ENCODE measurements around the gene PIH1D1.
A peak's percentile ranks its signal among the peaks of the same experiment; 100 is the strongest.

Gene PIH1D1

DNA sequence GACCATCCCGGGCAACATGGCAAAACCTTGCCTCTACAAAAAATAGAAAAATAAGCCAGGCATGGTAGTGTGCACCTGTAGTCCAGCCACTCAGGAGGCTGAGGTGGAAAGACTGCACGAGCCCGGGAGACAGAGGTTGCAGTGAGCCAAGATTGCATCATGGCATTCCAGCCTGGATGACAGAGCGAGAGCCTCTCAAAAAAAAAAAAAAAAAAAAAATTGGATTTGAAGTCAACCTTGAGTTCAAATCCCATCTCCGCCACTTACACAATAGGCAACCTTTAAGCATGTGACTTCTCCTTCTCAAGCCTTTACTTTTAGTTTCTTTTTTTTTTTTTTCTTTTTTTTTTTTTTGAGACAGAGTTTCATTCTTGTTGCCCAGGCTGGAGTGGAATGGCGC is 51.6 kb downstream of the PIH1D1 start:
- Histone ChIP-seq H3K9me3 (ENCODE audit: control insufficient read depth, insufficient read depth, low read depth, low read length) (no peaks in the 10 kb centered on the region), H3K4me1 (ENCODE audit: control insufficient read depth, insufficient read depth, low read length) (peaks cover 7% of the 10 kb centered on the region), H3K4me3 (ENCODE audit: low read depth, low read length) (no peak overlapping the region), H3K36me3 (ENCODE audit: control insufficient read depth in 2 of 2, insufficient read depth in 1 of 2, low read length in 2 of 2) (no peaks in the 10 kb centered on the region), H3K27ac (ENCODE audit: extremely low read depth, low read depth, low read length) (no peak overlapping the region)
- ChIA-PET POLR2A (no interaction called here), CTCF (interaction anchor here (1.3 kb wide), 1 partner anchor 43 kb away, joined by 10 read pairs; no protein-coding TSS in a partner anchor)
- TF ChIP-seq, protein P1, sequence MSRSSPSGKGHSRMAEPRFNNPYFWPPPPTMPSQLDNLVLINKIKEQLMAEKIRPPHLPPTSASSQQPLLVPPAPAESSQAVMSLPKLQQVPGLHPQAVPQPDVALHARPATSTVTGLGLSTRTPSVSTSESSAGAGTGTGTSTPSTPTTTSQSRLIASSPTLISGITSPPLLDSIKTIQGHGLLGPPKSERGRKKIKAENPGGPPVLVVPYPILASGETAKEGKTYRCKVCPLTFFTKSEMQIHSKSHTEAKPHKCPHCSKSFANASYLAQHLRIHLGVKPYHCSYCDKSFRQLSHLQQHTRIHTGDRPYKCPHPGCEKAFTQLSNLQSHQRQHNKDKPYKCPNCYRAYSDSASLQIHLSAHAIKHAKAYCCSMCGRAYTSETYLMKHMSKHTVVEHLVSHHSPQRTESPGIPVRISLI (tag by site-specific recombination; IDR thresholded peaks at IDR 0.05): peak; percentile 69; the same call in 1 of the 2 replicates
- no peak for TF ChIP-seq ZNF169 (tag by site-specific recombination; IDR thresholded peaks at IDR 0.05)

DNA sequence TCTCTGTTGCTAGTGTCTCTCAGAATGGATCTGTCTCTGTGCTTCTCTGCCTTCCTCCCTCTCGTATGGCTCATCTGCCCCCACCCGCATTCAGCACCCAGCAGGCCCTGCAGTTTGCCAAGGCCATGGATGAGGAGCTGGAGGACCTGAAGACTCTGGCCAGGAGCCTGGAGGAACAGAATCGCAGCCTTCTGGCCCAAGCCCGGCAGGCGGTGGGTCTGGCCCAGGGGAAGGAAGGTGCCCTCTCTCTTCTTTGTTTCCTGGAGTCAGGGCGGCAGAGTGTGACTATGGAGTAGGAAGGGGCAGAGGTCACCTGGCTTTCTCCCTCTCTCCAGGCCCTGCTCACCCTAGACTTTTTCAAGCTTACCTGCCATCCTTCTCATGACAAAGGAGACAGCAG is 52.7 kb downstream of the PIH1D1 start:
- TF ChIP-seq FEZF1 (tag by site-specific recombination; IDR thresholded peaks at IDR 0.05) (no peak), ZNF76 (tag by site-specific recombination; IDR thresholded peaks at IDR 0.05; ENCODE audit: borderline replicate concordance, low read depth) (no peak), SCRT1 (tag by site-specific recombination; IDR thresholded peaks at IDR 0.05; ENCODE audit: borderline replicate concordance) (no peak), GLIS1 (tag by site-specific recombination; IDR thresholded peaks at IDR 0.05) (no peak), ZNF138 (tag by site-specific recombination; IDR thresholded peaks at IDR 0.05; ENCODE audit: borderline replicate concordance) (no peak), ZBTB7A (tag by site-specific recombination; IDR thresholded peaks at IDR 0.05; ENCODE audit: low read depth) (no peak), SP3 (tag by site-specific recombination; IDR thresholded peaks at IDR 0.05) (no peak), ZNF623 (tag by site-specific recombination; IDR thresholded peaks at IDR 0.05) (no peak), ZNF202 (tag by site-specific recombination; IDR thresholded peaks at IDR 0.05; ENCODE audit: borderline replicate concordance) (no peak), ZIC2 (tag by site-specific recombination; IDR thresholded peaks at IDR 0.05) (no peak), ZNF791 (tag by site-specific recombination; IDR thresholded peaks at IDR 0.05) (no peak), KLF10 (tag by site-specific recombination; IDR thresholded peaks at IDR 0.05) (no peak), OSR2 (tag by site-specific recombination; IDR thresholded peaks at IDR 0.05) (no peak), ZNF211 (tag by site-specific recombination; IDR thresholded peaks at IDR 0.05; ENCODE audit: low read depth) (no peak), ZNF174 (tag by site-specific recombination; IDR thresholded peaks at IDR 0.05) (no peak), KLF8 (tag by site-specific recombination; IDR thresholded peaks at IDR 0.05) (no peak)
- TF ChIP-seq, protein P2, sequence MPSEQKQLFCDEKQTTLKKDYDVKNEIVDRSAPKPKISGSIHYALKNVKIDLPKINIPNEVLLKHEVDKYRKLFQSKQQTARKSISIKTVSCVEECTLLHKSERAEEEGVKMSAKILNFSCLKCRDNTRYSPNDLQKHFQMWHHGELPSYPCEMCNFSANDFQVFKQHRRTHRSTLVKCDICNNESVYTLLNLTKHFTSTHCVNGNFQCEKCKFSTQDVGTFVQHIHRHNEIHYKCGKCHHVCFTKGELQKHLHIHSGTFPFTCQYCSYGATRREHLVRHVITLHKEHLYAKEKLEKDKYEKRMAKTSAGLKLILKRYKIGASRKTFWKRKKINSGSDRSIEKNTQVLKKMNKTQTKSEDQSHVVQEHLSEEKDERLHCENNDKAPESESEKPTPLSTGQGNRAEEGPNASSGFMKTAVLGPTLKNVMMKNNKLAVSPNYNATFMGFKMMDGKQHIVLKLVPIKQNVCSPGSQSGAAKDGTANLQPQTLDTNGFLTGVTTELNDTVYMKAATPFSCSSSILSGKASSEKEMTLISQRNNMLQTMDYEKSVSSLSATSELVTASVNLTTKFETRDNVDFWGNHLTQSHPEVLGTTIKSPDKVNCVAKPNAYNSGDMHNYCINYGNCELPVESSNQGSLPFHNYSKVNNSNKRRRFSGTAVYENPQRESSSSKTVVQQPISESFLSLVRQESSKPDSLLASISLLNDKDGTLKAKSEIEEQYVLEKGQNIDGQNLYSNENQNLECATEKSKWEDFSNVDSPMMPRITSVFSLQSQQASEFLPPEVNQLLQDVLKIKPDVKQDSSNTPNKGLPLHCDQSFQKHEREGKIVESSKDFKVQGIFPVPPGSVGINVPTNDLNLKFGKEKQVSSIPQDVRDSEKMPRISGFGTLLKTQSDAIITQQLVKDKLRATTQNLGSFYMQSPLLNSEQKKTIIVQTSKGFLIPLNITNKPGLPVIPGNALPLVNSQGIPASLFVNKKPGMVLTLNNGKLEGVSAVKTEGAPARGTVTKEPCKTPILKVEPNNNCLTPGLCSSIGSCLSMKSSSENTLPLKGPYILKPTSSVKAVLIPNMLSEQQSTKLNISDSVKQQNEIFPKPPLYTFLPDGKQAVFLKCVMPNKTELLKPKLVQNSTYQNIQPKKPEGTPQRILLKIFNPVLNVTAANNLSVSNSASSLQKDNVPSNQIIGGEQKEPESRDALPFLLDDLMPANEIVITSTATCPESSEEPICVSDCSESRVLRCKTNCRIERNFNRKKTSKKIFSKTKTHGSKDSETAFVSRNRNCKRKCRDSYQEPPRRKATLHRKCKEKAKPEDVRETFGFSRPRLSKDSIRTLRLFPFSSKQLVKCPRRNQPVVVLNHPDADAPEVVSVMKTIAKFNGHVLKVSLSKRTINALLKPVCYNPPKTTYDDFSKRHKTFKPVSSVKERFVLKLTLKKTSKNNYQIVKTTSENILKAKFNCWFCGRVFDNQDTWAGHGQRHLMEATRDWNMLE (tag by site-specific recombination; conservative IDR thresholded peaks at IDR 0.05; ENCODE audit: low read depth): no peak
- TF ChIP-seq, protein P3, sequence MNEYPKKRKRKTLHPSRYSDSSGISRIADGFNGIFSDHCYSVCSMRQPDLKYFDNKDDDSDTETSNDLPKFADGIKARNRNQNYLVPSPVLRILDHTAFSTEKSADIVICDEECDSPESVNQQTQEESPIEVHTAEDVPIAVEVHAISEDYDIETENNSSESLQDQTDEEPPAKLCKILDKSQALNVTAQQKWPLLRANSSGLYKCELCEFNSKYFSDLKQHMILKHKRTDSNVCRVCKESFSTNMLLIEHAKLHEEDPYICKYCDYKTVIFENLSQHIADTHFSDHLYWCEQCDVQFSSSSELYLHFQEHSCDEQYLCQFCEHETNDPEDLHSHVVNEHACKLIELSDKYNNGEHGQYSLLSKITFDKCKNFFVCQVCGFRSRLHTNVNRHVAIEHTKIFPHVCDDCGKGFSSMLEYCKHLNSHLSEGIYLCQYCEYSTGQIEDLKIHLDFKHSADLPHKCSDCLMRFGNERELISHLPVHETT (tag by site-specific recombination; IDR thresholded peaks at IDR 0.05): no peak
- POLR2A ChIA-PET: interaction anchor here (1.0 kb wide), 1 partner anchor 46 kb away, joined by 6 read pairs; no protein-coding TSS in a partner anchor
- Histone ChIP-seq H3K27ac (ENCODE audit: extremely low read depth, low read depth, low read length) (no peak overlapping the region), H3K9me3 (ENCODE audit: control insufficient read depth, insufficient read depth, low read depth, low read length) (no peaks in the 10 kb centered on the region), H3K36me3 (ENCODE audit: control insufficient read depth in 2 of 2, insufficient read depth in 1 of 2, low read length in 2 of 2) (no peaks in the 10 kb centered on the region), H3K4me3 (ENCODE audit: low read depth, low read length) (no peak overlapping the region), H3K4me1 (ENCODE audit: control insufficient read depth, insufficient read depth, low read length) (peaks cover 6% of the 10 kb centered on the region)
- CTCF ChIA-PET: interaction anchor here (0.6 to 1.3 kb wide), 2 partner anchors 44 to 72 kb away, joined by 3 to 10 read pairs; no protein-coding TSS in a partner anchor
